ENCODE measurements around the gene GPR37L1. TPM values are rescaled to one million over a fixed set of nuclear protein-coding genes. Genes with fewer than 3 reads are reported as not detected.

The GPR37L1 gene
- total and polyA plus RNA-seq, 10 of the 15 experiments (the other 5 are each of a cell fraction or from before 2014, with no cell fraction given) = under 0.01 to 0.08 (median 0.02) TPM; not detected in 5

- FAIRE-seq (no peak), ATAC-seq (peak; percentile 81), DNase-seq (ENCODE audit: low read depth, low spot score) (no peak)
- no peak overlapping the region for H3K27ac ChIP-seq (ENCODE audit: control insufficient read depth, insufficient read depth)
- no peaks in the 10 kb centered on the region for H3K79me2 ChIP-seq (ENCODE audit: control insufficient read depth, insufficient read depth, low read length)
- CTCF ChIA-PET = interaction anchor here (1.0 to 1.2 kb wide), 3 partner anchors 30 to 106 kb away, joined by 3 to 4 read pairs (median 4); partner anchors contain the start of gene ELF3
- no peaks in the 10 kb centered on the region for H3K4me1 ChIP-seq (ENCODE audit: control insufficient read depth, insufficient read depth, low read length)
- H3K27me3 ChIP-seq (replicated peaks in 1 of 2; ENCODE audit: control insufficient read depth in 2 of 2, insufficient read depth in 2 of 2, low read length in 1 of 2) = no peaks in the 10 kb centered on the region; a peak in 1 of 4 replicates
- no peaks in the 10 kb centered on the region for H3K36me3 ChIP-seq (ENCODE audit: control insufficient read depth in 2 of 2, insufficient read depth in 2 of 2, low read length in 1 of 2)
- in situ Hi-C loops (cut with MboI) = no loop called here
- no peak overlapping the region for H2AFZ ChIP-seq (ENCODE audit: control insufficient read depth, low read depth, low read length)
- TF ChIP-seq FOXM1 (IDR thresholded peaks at IDR 0.05; ENCODE audit: low read depth, low read length) (no peak), E2F8 (IDR thresholded peaks at IDR 0.05; ENCODE audit: low read depth, partially characterized antibody) (no peak), MXI1 (IDR thresholded peaks at IDR 0.05; ENCODE audit: low read depth, low read length) (no peak), BHLHE40 (IDR thresholded peaks at IDR 0.05; ENCODE audit: borderline replicate concordance in 1 of 2, low read depth in 2 of 2, low read length in 1 of 2) (no peak), RELA (IDR thresholded peaks at IDR 0.05; ENCODE audit: borderline replicate concordance, partially characterized antibody) (no peak), ZNF217 (IDR thresholded peaks at IDR 0.05) (no peak), CREM (IDR thresholded peaks at IDR 0.05; ENCODE audit: low read depth) (no peak), RBBP5 (conservative IDR thresholded peaks at IDR 0.05) (no peak), RAD51 (IDR thresholded peaks at IDR 0.05) (no peak), RUNX3 (IDR thresholded peaks at IDR 0.05; ENCODE audit: low read length) (no peak), POU2F2 (IDR thresholded peaks at IDR 0.05; ENCODE audit: borderline replicate concordance, low read depth, low read length) (no peak), RAD21 (IDR thresholded peaks at IDR 0.05; ENCODE audit: insufficient read depth, low read depth, low read length) (no peak), PML (IDR thresholded peaks at IDR 0.05; ENCODE audit: low read length) (no peak), USF1 (IDR thresholded peaks at IDR 0.05; ENCODE audit: borderline replicate concordance, extremely low read length, insufficient read depth, low read depth, low read length) (no peak), MEF2A (IDR thresholded peaks at IDR 0.05; ENCODE audit: insufficient read depth, low read depth, low read length) (no peak)
- POLR2A ChIA-PET = interaction anchor here (0.7 kb wide), 1 partner anchor 37 kb away, joined by 5 read pairs; no protein-coding TSS in a partner anchor
- H3K9me3 ChIP-seq (replicated peaks; ENCODE audit: control insufficient read depth, insufficient read depth, low read length) = no peaks in the 10 kb centered on the region
- no peak overlapping the region for H3K4me3 ChIP-seq
- RAD21 ChIA-PET (ENCODE audit: unreplicated experiment) = no interaction called here
- intact Hi-C loops (cut with micrococcal nuclease; ENCODE audit: unreplicated experiment) = no loop called here
- WGBS (ENCODE audit: insufficient coverage, insufficient replicate concordance, low lambda C conversion rate, missing lambda C conversion rate) = 39% methylated on average over 10 of the region's 10 CpGs
- no peak overlapping the region for H3K9ac ChIP-seq (ENCODE audit: control insufficient read depth, insufficient read depth, low read length)
- SMC1A ChIA-PET (ENCODE audit: uncharacterized antibody, unreplicated experiment) = no interaction called here
- BruUV-seq (replicated peaks) = no TSS peak
- no peak overlapping the region for H3K4me2 ChIP-seq (ENCODE audit: control insufficient read depth, insufficient read depth)
- H4K20me1 ChIP-seq (ENCODE audit: control insufficient read depth, insufficient read depth) = no peaks in the 10 kb centered on the region
Observed at GRCh38 chr1:202105571-202106339, 17.0 kb upstream of the GPR37L1 start.
